ENCODE measurements around the gene SRGAP1. TPM values are rescaled to one million over a fixed set of nuclear protein-coding genes. Genes with fewer than 3 reads are reported as not detected.

SRGAP1 gene
- total and polyA plus RNA-seq, 2 of the 4 experiments (the other 2 are of a cell fraction) = 10.0 to 10.2 TPM

GRCh38 chr12:63999853-64000252 lies 155.4 kb downstream of the SRGAP1 start:
- no peak overlapping the region for H3K9ac ChIP-seq (ENCODE audit: low read depth, low read length)
- no peaks in the 10 kb centered on the region; the same call in 1 of the 2 replicates for H3K9me1 ChIP-seq (ENCODE audit: insufficient read depth, low read length)
- no peak overlapping the region for H3K23ac ChIP-seq (ENCODE audit: low read depth, low read length)
- no peak overlapping the region for H3K14ac ChIP-seq (replicated peaks; ENCODE audit: low read depth, low read length)
- no peak overlapping the region for H4K91ac ChIP-seq (ENCODE audit: insufficient read depth, low read depth, low read length)
- H3K4ac ChIP-seq (ENCODE audit: low read depth, low read length) = no peak overlapping the region
- peaks cover 46 to 58% of the 10 kb centered on the region in 2 experiments for H3K79me1 ChIP-seq (ENCODE audit: low read depth in 1 of 2, low read length in 2 of 2)
- H2BK15ac ChIP-seq (ENCODE audit: low read depth, low read length) = no peak overlapping the region
- no peak for TF ChIP-seq SMC3 (IDR thresholded peaks at IDR 0.05; ENCODE audit: low read depth, low read length)
- no peak for TF ChIP-seq FOS (IDR thresholded peaks at IDR 0.05; ENCODE audit: low read depth, low read length)
- TF ChIP-seq USF2 (IDR thresholded peaks at IDR 0.05; ENCODE audit: low read depth, low read length) = no peak
- no peak for TF ChIP-seq MAFK (IDR thresholded peaks at IDR 0.05; ENCODE audit: low read depth, low read length)
- TF ChIP-seq NFE2L2 (IDR thresholded peaks at IDR 0.05; ENCODE audit: low read depth, low read length) = no peak
- TF ChIP-seq RCOR1 (IDR thresholded peaks at IDR 0.05; ENCODE audit: insufficient replicate concordance, low read length) = no peak
- TF ChIP-seq CHD1 (IDR thresholded peaks at IDR 0.05; ENCODE audit: low read depth, low read length) = no peak
- TF ChIP-seq POLR2A (IDR thresholded peaks at IDR 0.05; ENCODE audit: low read depth, low read length) = no peak
- no peak for TF ChIP-seq RFX5 (IDR thresholded peaks at IDR 0.05; ENCODE audit: low read depth, low read length)
- no peak for TF ChIP-seq MAZ (IDR thresholded peaks at IDR 0.05; ENCODE audit: borderline replicate concordance, low read depth, low read length)
- TF ChIP-seq MXI1 (IDR thresholded peaks at IDR 0.05; ENCODE audit: borderline replicate concordance, low read depth, low read length) = no peak
- TF ChIP-seq CTCF (conservative IDR thresholded peaks at IDR 0.05; ENCODE audit: low read depth, low read length) = no peak
- no peak for TF ChIP-seq CEBPB (IDR thresholded peaks at IDR 0.05; ENCODE audit: low read depth, low read length)
- TF ChIP-seq RAD21 (IDR thresholded peaks at IDR 0.05; ENCODE audit: low read length) = no peak
- no peak for TF ChIP-seq BHLHE40 (IDR thresholded peaks at IDR 0.05; ENCODE audit: low read depth, low read length)
- no peak for TF ChIP-seq ELK1 (IDR thresholded peaks at IDR 0.05; ENCODE audit: borderline replicate concordance, low read depth, low read length)
- no peak overlapping the region for H2BK5ac ChIP-seq (ENCODE audit: low read depth, low read length, poor library complexity, severe bottlenecking)
- H4K8ac ChIP-seq (ENCODE audit: low read depth in 2 of 2, low read length in 2 of 2) = no peak overlapping the region
- H2AK5ac ChIP-seq (ENCODE audit: low read depth, low read length) = no peak overlapping the region
- DNase-seq = no peak
- ATAC-seq (ENCODE audit: low read depth) = no peak
- H2AK9ac ChIP-seq (replicated peaks; ENCODE audit: low read depth, low read length, poor library complexity) = no peak overlapping the region
- no peak overlapping the region for H3K27ac ChIP-seq (ENCODE audit: insufficient read depth, low read length)
- H2BK20ac ChIP-seq (ENCODE audit: low read depth, low read length) = no peak overlapping the region
- no peak overlapping the region for H4K5ac ChIP-seq (ENCODE audit: low read depth, low read length)
- no peak overlapping the region for H2AFZ ChIP-seq (replicated peaks; ENCODE audit: low read length, poor library complexity)
- dilution Hi-C loops (cut with HindIII; ENCODE audit: low sequenced_read_pairs, unreplicated experiment) (no loop called here), intact Hi-C loops (cut with micrococcal nuclease) (no loop called here), in situ Hi-C loops (cut with MboI; ENCODE audit: low sequenced_read_pairs) (loop anchor here (10.0 kb wide), 1 partner anchor 155 kb away; the partner anchor contains the start of gene SRGAP1)
- H2BK120ac ChIP-seq (ENCODE audit: low read depth, low read length) = no peak overlapping the region
- peaks cover 9% of the 10 kb centered on the region for H3K36me3 ChIP-seq (ENCODE audit: control insufficient read depth, insufficient read depth, low read length)
- H3K18ac ChIP-seq (ENCODE audit: low read depth, low read length) = no peak overlapping the region
- H3K56ac ChIP-seq (ENCODE audit: extremely low read depth, insufficient read depth, low read length) = no peak overlapping the region
- BruUV-seq (replicated peaks) = no TSS peak
- H4K20me1 ChIP-seq (ENCODE audit: insufficient read depth, low read length) = no peaks in the 10 kb centered on the region
- no peaks in the 10 kb centered on the region; the same call in 1 of the 2 replicates for H3K4me1 ChIP-seq (ENCODE audit: control insufficient read depth, insufficient read depth, low read length)
- WGBS, 2 experiments (ENCODE audit: extremely low coverage in 2 of 2, insufficient read length in 1 of 2) = 94% methylated on average over 3 of the region's 3 CpGs; no CpG with 5 or more reads in 1 of the 2 experiments
- H3K9me3 ChIP-seq (ENCODE audit: control insufficient read depth, insufficient read depth, low read length) = no peaks in the 10 kb centered on the region
- no peak overlapping the region for H3K4me2 ChIP-seq (ENCODE audit: low read depth, low read length)
- no peak overlapping the region for H3K4me3 ChIP-seq (ENCODE audit: insufficient read depth, low read depth, low read length)
- ChIA-PET POLR2A (ENCODE audit: unreplicated experiment) (interaction anchor here (0.6 kb wide), 1 partner anchor 9 kb away, joined by 3 read pairs; no protein-coding TSS in a partner anchor), CTCF (no interaction called here)
- H3K27me3 ChIP-seq (ENCODE audit: control insufficient read depth, insufficient read depth, low read length) = no peaks in the 10 kb centered on the region
